ENCODE measurements around the gene APOBEC2.

DNA sequence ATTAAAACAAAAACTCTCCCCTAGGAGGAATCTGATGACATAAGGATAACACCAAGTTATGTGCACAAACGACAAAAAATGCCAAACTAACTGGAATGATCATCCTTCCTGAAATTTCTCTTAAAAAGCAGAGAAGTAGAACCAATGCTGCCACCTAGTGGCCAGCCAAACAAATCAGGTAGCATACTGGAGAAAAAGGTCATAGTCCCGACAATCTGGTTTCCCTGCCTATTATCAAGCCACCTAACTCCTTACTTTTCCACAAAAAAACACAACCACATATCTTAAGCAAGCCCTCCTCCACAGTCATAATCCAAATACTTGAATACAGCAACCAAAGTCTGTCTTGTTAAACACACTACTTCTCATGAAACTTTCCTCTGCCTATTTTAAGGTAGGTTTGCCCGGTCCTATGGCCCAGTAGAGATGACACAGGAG is 13.9 kb downstream of the APOBEC2 start:
- TF ChIP-seq CTCF (IDR thresholded peaks at IDR 0.05; ENCODE audit: borderline replicate concordance, extremely low read depth, low read length, poor library complexity, severe bottlenecking), result peak; percentile 90
- TF ChIP-seq EZH2 (IDR thresholded peaks at IDR 0.05; ENCODE audit: borderline replicate concordance, low read depth, low read length, severe bottlenecking), result no peak
